ENCODE measurements around the gene MYOC. TPM values are rescaled to one million over a fixed set of nuclear protein-coding genes. Genes with fewer than 3 reads are reported as not detected.

Gene MYOC
- total RNA-seq, 1 experiment from 2014 or later = not detected

GRCh38 chr1:171627020-171627419, 25.5 kb downstream of the MYOC start:
- no peaks in the 10 kb centered on the region; the same call in 1 of the 2 replicates for H3K27me3 Mint-ChIP-seq (ENCODE audit: low read depth)
- no peak overlapping the region for H4K91ac ChIP-seq (ENCODE audit: insufficient read length, low read depth, low read length)
- no peak overlapping the region for H2BK15ac ChIP-seq (ENCODE audit: low read depth, low read length)
- H3K4me3 Mint-ChIP-seq = no peak overlapping the region
- H3K4ac ChIP-seq (ENCODE audit: low read depth, low read length) = no peak overlapping the region
- TF ChIP-seq CTCF (conservative IDR thresholded peaks at IDR 0.05) = no peak
- H2BK5ac ChIP-seq (ENCODE audit: insufficient read length, low read length) = no peak overlapping the region
- DNase-seq = no peak
- H3K9me3 ChIP-seq (ENCODE audit: control insufficient read depth, low read depth, low read length) = no peaks in the 10 kb centered on the region
- no peak overlapping the region for H3K4me2 ChIP-seq (ENCODE audit: insufficient read depth, insufficient read length, low read length)
- no peak overlapping the region for H3K9ac ChIP-seq (ENCODE audit: extremely low read depth, insufficient read length, low read length)
- H3K36me3 Mint-ChIP-seq (ENCODE audit: insufficient read depth in 1 of 3, low read depth in 3 of 3) = no peaks in the 10 kb centered on the region; a peak in 1 of 7 replicates
- no peak overlapping the region for H2BK20ac ChIP-seq (ENCODE audit: low read depth, low read length, poor library complexity, severe bottlenecking)
- H2AFZ ChIP-seq (ENCODE audit: low read length) = no peak overlapping the region
- no peaks in the 10 kb centered on the region for H3K79me2 ChIP-seq (ENCODE audit: insufficient read depth, low read length)
- H4K20me1 ChIP-seq (ENCODE audit: control insufficient read depth, insufficient read depth, insufficient read length) = no peaks in the 10 kb centered on the region
- H3K27ac ChIP-seq (ENCODE audit: insufficient read length, low read depth, low read length) = no peak overlapping the region
- no peak overlapping the region for H2BK120ac ChIP-seq (ENCODE audit: low read depth, low read length, poor library complexity, severe bottlenecking)
- peaks cover 11 to 18% of the 10 kb centered on the region in 2 experiments for H3K4me1 Mint-ChIP-seq
- H3K27ac Mint-ChIP-seq = no peak overlapping the region
- H3K79me1 ChIP-seq (ENCODE audit: insufficient read depth, low read depth, low read length, poor library complexity, severe bottlenecking) = no peaks in the 10 kb centered on the region
- H3T11ph ChIP-seq (ENCODE audit: low read length) = no peak overlapping the region
- H4K8ac ChIP-seq (replicated peaks; ENCODE audit: insufficient read length, low read depth, low read length) = no peak overlapping the region
- no peaks in the 10 kb centered on the region for H3K27me3 ChIP-seq (ENCODE audit: insufficient read depth, low read length)
- peaks cover 1 to 4% of the 10 kb centered on the region in 2 experiments; a peak in 2 of 5 replicates for H3K9me3 Mint-ChIP-seq
- H3K56ac ChIP-seq (ENCODE audit: insufficient read length, low read depth, low read length) = no peak overlapping the region
- no CpG with 5 or more reads among the region's 5 CpGs for WGBS (ENCODE audit: extremely low coverage, insufficient read length, low lambda C conversion rate)
- no peak overlapping the region for H3K14ac ChIP-seq (ENCODE audit: insufficient read depth, low read length)
- 0 out of 2 replicates have a peak, but pooled peaks cover 5% of the 10 kb centered on the region for H3K4me1 ChIP-seq (ENCODE audit: insufficient read depth, low read length)
- H3K23ac ChIP-seq (ENCODE audit: insufficient read length, low read depth, low read length) = no peak overlapping the region
- H4K5ac ChIP-seq (ENCODE audit: insufficient read length, low read depth, low read length) = no peak overlapping the region
- H2AK5ac ChIP-seq (ENCODE audit: insufficient read length, low read length) = no peak overlapping the region
- no peaks in the 10 kb centered on the region for H3K23me2 ChIP-seq (ENCODE audit: insufficient read length, low read depth, low read length, poor library complexity, severe bottlenecking)
- H2BK12ac ChIP-seq (ENCODE audit: insufficient read length, low read depth, low read length) = no peak overlapping the region
- no peak overlapping the region for H3K18ac ChIP-seq (ENCODE audit: insufficient read length, low read depth, low read length)
